HG02763 (cell line): ENCODE measurements around the gene ANAPC2.

ENCODE experiments used
- ATAC-seq: cut with Tn5 transposase; IDR thresholded peaks from one replicate; pipeline ENCODE4 v1.9.1; 2021; ENCODE audit warnings: mild to moderate bottlenecking, moderate library complexity; ENCODE audit not compliant: unreplicated experiment

The ANAPC2 gene

GRCh38 chr9:137164370-137165249 lies 23.8 kb downstream of the ANAPC2 start:
- ATAC-seq: no peak

GRCh38 chr9:137163805-137164204 lies 24.6 kb downstream of the ANAPC2 start:
- no peak for ATAC-seq

DNA sequence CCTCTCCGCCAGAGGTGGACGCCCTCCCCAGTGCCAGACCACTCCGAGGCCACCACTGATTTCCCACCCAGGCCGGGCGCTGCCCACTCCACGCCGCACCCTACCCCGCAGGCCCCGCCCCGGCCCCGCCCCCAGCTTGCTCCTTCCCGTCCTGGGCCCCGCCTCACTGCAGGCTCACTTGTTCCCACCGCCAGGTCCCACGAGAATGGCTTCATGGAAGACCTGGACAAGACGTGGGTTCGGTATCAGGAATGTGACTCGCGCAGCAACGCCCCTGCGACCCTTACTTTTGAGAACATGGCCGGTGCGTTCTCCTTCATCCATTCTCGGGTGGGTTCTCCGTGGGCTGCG lies 25.0 kb downstream of the ANAPC2 start:
- ATAC-seq: no peak

DNA sequence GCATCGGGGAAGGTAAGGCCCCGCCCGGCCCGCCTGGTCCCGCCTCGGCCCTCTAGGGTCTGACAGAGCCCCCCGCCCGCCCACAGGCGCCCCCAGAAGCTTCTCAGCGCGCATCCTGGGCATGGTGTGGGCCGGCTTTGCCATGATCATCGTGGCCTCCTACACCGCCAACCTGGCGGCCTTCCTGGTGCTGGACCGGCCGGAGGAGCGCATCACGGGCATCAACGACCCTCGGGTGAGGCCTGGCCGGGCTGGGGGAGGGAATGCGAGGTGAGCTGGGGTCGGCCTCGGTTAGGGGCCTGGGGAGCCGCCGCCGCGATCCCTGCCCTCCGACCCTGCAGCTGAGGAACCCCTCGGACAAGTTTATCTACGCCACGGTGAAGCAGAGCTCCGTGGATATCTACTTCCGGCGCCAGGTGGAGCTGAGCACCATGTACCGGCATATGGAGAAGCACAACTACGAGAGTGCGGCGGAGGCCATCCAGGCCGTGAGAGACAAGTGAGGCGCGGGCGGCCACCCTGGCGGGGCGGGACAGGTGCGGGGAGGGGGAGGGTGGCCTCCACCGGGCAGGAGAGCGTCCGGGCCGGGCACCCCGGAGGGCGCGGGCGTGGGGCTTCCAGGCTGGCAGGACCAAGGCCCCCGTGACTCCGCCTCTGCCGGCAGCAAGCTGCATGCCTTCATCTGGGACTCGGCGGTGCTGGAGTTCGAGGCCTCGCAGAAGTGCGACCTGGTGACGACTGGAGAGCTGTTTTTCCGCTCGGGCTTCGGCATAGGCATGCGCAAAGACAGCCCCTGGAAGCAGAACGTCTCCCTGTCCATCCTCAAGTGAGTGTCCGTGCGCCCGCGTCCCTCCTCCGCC lies 25.6 kb downstream of the ANAPC2 start:
- no peak for ATAC-seq

DNA sequence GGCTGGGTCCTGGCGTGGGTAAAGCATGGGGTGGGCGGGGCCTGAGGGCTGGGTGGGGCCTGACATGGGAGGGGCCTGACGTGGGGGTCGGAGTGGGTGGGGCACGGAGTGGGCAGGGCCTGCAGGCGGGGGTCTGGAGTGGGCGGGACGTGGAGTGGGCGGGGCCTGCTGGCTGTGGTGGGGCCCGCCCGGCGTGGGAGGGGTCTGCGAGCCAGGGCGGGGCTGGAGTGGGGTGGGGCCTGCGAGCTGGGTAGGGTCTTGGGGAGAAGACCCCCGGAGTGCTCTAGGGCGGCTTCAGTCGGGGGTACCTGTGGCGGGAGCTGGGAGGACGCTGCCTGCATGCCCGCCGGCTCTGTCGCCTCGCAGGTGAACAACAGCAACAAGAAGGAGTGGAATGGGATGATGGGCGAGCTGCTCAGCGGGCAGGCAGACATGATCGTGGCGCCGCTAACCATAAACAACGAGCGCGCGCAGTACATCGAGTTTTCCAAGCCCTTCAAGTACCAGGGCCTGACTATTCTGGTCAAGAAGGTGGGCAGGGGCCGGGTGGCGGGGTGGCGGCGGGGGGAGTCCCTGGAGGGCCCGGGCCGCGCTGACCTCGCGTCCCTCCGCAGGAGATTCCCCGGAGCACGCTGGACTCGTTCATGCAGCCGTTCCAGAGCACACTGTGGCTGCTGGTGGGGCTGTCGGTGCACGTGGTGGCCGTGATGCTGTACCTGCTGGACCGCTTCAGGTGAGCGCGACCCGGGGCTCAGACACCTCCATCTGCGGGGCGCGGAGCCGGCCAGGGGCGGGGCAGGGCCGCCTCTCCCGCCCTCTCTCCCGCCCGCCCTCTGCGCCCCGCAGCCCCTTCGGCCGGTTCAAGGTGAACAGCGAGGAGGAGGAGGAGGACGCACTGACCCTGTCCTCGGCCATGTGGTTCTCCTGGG lies 26.5 kb downstream of the ANAPC2 start:
- no peak for ATAC-seq

DNA sequence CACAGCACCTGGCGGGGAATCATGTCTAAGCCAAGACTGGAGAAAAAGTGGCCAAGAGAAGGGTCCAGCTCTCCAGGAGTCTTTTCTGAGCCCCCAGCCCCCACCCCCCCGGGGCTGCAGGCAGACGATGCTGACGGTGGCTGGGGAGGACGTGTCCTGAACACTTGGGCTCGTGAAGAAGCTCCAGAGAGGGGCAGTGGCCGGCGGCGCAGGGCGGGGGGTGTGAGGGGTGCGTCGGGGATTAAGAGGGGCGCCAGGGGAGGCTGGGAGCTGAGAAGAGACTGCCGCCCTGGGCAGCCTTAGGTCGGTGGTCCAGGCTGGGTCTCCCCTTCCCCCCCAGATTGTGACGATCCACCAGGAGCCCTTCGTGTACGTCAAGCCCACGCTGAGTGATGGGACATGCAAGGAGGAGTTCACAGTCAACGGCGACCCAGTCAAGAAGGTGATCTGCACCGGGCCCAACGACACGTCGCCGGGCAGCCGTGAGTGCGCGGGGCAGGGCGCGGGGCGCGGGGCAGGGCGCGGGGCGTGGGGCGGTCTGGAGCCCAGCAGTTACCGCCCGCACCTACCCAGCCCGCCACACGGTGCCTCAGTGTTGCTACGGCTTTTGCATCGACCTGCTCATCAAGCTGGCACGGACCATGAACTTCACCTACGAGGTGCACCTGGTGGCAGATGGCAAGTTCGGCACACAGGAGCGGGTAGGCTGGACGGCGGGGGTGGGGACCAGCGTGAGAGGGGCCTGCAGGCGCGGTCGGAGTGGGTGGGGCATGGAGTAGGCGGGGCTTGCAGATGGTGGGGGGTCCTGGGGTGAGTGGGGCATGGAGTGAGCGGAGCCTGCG lies 27.4 kb downstream of the ANAPC2 start:
- no peak for ATAC-seq

DNA sequence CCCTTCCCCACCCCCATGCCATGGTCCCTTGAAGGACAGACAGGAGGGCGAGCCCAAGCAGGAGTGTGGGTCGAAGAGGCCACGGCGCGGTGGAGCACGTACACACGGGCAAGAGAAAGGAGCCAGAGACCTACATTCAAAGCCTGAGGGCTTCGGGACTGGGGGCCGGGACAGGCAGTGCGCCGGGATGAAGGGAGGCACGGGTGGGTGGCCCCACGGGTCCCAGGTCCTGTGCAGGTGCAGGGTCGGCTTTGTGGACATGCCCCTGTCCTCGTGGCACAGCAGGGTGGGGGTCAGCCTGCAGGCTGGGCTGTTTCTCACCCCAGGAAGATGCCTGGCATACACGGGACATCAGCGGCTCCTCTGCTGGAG lies 28.3 kb downstream of the ANAPC2 start:
- ATAC-seq: no peak

GRCh38 chr9:137159105-137160053 lies 29.0 kb downstream of the ANAPC2 start:
- no peak for ATAC-seq

GRCh38 chr9:137158625-137159024 lies 29.7 kb downstream of the ANAPC2 start:
- ATAC-seq: no peak

GRCh38 chr9:137157618-137158415 lies 30.5 kb downstream of the ANAPC2 start:
- ATAC-seq: no peak

DNA sequence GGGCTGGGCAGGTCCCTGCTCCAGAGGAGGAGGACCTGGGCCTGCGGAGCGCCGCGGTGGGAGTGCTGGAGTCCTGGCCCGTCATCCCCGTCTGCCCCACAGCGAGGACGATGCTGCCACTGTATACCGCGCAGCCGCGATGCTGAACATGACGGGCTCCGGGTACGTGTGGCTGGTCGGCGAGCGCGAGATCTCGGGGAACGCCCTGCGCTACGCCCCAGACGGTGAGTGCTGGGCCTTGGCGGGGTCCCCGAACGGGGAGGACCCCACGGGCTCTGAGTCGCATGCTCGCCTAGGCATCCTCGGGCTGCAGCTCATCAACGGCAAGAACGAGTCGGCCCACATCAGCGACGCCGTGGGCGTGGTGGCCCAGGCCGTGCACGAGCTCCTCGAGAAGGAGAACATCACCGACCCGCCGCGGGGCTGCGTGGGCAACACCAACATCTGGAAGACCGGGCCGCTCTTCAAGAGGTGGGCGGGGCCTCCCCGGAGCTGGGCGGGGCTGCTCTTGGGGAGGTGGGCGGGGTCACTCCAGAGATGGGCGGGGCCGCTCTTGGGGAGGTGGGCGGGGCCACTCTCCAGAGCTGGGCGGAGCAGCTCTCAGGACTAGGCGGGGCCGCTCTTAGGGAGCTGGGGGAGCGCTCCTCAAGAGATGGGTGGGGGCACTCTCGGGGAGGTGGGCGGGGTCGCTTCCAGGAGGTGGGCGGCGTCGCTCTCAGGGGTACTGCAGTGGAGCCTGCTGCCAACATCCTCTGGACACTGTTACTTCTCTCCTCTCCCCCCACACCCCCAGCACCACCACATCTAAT lies 31.6 kb downstream of the ANAPC2 start:
- no peak for ATAC-seq

GRCh38 chr9:137152844-137153405 lies 35.4 kb downstream of the ANAPC2 start:
- no peak for ATAC-seq

DNA sequence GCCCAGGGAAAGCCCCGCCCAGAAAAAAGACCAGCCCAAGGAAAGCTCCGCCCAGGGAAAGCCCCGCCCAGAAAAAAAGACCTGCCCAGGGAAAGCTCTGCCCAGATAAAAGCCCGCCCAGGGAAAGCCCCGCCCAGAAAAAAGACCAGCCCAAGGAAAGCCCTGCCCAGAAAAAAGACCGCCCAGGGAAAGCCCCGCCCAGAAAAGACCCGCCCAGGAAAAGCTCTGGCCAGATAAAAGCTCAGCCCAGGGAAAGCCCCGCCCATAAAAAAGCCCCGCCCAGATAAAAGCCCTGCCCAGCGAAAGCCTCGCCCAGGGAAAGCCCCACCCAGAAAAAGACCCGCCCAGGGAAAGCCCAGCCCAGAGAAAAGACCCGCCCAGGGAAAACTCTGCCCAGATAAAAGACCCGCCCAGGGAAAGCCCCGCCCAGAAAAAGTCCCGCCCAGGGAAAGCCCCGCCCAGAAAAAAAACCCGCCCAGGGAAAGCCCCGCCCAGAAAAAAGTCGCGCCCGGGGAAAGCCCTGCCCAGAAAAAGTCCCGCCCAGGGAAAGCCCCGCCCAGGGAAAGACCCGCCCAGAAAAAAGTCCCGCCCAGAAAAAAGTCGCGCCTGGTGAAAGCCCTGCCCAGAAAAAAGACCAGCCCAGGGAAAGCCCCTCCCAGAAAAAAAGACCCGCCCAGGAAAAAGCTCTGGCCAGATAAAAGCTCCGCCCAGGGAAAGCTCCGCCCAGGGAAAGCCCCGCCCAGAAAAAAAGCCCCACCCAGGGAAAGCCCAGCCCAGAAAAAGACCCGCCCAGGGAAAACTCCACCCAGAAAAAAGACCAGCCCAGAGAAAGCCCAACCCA lies 37.5 kb downstream of the ANAPC2 start:
- peak; percentile 48 for ATAC-seq

- ATAC-seq: peak; percentile 22
Measured at GRCh38 chr9:137149942-137150616, 38.3 kb downstream of the ANAPC2 start.

- ATAC-seq: no peak
Measured at GRCh38 chr9:137149363-137149762, 39.0 kb downstream of the ANAPC2 start.

DNA sequence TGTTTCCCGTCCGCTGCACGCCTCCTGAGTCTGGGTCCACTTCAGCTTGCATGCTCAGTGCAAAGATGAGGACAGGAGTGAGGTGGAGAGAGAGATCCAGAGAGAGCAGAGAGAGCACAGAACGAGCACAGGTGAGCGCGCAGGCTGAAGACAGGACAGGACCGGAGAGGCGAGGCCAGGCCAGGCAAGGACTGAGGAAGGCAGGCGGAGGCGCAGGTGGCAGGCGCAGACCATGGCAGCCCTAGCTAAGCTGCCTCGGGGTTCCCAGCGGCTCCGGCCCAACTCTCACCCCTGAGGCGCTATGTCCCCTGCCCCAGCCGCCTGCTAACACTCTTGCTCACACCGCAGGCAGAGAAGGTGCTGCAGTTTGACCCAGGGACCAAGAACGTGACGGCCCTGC lies 39.7 kb downstream of the ANAPC2 start:
- no peak for ATAC-seq
